HG02970 (cell line): ENCODE data around the gene COL15A1.

Experiments
- ATAC-seq: cut with Tn5 transposase; IDR thresholded peaks from one replicate; pipeline ENCODE4 v1.9.1; 2021; ENCODE audit warnings: mild to moderate bottlenecking, moderate library complexity, moderate number of reproducible peaks; ENCODE audit not compliant: unreplicated experiment, low FRiP score

The COL15A1 gene

DNA sequence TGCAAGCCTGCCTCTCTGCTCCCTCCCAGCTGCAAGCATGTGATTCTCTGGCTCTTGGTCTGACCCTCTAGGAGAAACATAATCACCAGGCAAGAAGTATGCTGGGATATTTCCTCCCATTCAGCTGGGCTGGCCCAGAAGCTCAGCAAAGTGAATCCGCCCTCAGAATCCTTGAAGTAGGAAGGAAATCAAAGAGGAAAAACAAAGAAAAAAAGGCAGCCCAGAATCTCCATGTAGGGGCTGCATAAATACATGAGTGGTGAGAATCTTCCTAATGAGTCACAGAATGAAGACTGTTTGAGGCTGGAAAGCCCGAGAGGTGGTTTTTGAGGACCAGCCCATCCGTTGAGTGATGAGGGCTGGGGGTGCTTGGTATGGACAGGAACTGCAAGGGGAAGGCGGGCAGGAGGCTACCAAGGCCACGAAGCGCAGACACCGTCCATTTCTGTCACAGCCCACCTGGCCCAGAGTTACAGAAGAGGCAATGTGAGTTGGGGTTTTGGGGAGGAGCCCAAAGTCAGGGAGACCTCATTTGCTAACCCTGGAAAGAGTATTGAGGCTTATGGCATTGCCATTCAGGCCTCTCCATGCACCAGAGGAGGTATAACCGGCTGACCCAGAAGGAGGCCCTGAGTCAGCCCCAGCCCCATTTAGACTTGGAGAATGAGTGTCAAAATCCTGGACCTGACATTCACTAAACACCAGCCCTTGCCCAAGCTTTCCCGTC, 127.8 kb downstream of the COL15A1 start:
- ATAC-seq: no peak

DNA sequence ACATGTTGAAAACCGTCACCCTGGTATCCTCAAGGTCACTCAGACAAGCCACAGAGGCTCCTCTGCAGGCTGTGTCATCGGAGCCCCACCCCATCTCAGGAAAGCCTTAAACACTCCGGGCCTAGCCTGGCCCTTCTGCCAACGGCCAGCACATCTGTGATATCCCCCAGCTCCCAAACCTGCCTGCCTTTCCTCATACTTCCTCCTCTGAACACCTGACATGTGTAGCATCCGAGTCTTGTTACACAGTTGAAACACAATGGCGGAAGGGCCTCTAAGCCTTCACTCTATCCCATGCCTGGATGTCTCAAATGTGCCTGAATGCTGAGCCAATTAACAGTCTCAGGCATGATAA, 128.3 kb downstream of the COL15A1 start:
- ATAC-seq: no peak

DNA sequence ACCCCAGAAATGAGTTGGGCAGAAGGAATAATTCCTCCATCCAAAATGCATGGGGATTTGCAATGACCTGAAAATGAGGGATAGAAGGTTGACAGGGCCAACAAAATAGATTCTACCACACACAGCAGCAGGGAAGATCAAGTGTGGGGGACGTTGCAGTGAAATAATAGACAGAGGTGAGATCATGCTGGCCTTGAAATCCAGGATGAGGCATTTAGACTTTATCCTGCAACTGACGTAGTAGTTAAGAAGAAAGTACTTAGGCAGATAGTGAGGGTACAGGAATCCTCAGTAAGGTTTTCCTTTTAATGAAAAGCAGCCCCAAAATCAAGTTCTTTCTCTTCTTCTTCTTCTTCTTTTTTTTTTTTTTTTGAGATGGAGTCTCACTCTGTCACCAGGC, 129.6 kb downstream of the COL15A1 start:
- no peak for ATAC-seq

DNA sequence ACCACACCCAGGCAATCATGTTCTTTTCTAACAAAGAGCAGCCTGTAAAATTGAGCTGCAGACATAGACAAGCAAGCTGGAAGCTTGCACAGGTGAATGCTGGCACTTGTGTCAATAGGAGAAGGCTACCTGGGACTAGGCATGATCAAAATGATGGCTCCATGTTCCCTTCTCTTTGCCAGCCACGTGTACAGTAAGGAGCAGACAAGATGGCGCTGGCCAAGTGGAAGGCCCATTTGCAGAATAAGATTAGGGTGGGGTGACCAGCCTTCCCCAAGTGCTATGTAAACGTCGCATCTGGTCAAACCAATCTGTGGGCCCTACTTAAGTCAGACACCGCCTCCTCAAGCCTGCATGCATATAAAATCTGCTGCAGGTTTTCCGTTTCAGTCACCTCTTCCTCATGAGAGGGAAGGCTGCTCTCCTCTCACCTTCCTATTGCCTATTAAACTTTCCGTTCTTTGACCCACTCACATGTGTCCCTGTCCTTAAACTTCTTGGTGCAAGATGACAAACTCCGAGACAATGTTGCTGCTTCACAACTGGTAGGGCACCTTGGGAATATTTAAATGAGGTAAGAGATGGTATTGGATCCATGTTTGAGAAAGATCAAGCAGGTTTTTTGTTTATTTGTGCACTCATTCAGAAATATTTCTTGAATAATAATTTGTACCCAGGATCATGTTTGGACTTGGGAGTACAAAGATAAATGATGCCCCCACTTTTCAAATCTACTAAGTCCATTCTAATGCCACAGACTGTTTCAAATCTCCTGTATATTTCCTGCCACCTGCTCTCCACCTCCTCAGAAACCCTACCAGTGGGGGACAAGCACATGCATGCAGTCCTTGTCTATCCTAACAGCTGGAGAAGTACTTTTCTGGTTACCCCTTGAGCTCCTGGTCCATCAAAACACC, 130.5 kb downstream of the COL15A1 start:
- ATAC-seq: no peak

DNA sequence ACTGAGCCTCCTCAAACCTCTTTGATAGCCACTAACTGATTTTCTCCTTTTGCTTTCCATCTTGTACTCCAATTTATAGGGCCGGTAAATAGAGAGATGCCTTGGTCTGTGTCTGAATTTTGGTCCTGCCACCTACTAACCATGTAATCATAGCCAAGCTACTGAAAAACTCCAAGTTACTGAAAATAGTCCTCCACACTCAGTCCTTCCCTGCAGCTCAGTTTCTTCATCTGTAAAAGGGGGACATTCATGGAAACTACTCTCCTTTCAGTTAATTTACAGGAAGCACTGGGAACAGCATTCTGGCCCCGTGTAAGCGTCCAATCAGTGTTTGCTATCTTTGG, 131.2 kb downstream of the COL15A1 start:
- no peak for ATAC-seq

DNA sequence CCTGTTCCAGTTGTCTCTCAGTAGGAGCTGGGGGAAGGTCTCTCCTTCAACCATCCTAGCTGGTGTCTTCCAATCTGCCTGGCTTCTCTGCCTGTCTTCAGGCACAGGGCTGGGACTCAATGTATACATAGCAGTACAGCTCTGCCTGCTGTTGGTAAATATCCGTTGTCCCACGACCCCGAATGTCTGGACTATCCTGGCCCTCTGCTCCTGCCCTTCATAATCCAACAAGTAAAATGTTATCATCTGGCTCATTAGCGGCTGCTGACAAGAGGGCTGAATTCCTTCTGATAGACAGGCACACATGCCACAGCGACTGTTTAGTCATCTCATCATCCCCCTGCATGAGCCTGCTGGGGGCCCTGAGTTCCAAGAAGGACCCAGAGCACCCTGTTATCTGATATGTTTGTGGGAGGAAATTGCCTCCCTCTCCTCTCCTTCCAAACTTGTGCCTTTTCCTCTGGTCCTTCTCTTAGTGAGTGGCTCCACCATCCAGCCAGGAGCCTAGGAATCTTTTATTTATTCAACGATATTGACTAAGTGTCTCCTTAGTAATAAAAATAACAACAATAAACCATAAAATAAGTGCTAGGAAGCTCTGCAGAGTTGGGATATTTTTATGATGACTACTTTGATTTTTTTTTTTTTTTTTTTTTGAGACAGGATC, 131.7 kb downstream of the COL15A1 start:
- no peak for ATAC-seq

DNA sequence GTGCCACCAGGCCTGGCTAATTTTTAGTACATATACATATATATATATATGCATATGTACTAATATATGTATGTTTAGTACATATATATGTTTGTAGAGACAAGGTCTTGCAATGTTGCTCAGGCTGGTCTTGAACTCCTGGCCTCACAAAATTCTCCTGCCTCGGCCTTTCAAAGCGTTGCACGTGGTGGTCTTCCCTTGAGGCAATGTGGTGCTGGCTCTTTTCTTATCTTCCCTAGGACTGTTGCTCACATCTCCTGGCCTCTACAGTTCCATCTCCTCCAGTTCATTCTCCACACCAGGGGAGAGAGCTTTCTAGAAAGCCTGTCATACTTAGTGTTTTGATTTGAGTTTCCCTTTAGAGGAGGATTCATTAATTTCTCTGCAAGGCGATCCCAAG, 132.3 kb downstream of the COL15A1 start:
- ATAC-seq: no peak

DNA sequence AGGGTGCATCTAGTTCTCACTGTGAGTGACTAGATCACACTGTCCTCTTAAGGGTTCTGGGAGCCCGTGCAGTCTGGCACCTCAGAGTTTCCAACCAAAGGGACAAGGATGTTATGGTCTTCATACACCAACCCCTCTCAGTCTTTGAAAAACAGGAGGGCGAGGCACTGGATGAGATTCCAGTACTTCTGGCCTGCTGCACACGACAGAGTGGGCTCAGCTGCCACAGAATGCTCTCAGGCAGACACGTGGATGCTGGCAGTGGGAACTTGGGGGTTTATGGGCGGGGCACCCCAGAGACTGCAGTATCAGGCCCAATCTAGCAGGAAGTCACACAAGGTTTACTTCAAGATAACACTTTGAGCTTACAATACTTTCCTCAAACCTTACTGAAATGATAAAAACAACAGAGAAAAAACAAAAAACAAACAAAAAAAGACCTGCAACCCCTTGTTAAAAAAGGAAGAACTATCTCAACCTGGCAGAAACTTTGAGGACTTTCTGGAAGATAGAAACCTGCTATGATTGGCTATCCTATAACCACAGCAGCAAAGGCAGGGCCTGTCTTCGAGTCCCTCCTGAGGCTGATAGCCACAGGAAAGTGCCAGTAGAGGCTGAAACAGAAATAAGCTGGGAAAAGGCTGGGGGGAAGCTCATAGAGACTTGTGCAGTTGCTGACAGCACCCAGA, 132.9 kb downstream of the COL15A1 start:
- ATAC-seq: no peak

DNA sequence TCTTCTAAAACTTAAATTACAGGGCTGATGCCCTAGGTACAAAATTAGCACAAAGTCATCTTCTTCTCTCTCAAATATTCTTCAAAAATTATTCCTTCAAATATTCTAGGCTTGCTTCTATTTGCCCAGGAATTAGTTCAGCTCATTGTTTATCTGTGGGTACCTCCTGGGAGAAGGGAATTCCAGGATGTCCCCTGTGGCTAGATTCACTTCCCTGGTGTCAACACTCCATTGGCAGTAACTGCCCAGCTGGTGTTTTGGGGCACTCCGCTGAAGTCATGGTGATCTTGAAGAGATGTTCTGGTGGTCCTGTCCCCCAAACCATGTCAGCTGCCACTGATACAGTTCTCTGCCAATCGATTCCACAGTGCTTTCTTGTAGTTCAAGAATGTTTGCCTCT, 135.0 kb downstream of the COL15A1 start:
- ATAC-seq: no peak

DNA sequence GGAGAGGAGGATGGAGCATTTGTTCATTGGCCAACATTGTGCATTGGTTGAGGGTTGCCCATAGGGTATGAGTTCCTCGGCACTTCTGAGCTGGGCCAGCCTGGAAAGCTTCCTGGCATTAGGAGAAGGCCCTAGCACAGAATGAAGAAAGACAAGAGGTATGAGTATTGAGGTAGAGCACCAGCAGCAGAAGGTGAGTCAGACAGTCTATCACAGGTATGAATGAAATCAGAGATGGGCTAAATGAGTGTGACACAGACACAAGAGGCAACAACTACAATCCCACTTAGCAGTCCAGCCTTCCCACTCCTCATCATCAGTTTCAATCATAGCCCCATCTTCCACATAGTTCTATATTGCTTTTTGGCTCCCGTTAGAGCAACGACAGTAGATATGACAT, 135.8 kb downstream of the COL15A1 start:
- no peak for ATAC-seq

DNA sequence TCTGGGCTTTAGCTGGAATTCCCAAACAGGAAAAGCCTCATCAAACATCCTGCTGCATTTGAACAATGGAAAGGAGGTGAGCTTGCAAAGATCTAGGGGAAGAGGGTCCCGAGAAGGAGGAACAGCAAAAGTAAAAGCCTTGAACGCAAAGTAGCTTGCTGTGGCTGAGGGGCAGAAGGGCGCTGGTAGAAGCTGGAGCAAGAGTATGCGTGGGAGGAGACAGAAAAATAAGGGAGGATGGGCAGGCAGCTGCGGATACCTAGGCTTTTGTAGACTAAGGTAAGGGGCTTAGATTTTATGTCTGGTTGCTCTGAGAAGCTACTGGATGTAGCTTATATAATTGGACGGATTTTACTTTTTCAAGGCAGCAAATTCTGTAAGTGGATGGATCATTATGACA, 139.3 kb downstream of the COL15A1 start:
- ATAC-seq: no peak

DNA sequence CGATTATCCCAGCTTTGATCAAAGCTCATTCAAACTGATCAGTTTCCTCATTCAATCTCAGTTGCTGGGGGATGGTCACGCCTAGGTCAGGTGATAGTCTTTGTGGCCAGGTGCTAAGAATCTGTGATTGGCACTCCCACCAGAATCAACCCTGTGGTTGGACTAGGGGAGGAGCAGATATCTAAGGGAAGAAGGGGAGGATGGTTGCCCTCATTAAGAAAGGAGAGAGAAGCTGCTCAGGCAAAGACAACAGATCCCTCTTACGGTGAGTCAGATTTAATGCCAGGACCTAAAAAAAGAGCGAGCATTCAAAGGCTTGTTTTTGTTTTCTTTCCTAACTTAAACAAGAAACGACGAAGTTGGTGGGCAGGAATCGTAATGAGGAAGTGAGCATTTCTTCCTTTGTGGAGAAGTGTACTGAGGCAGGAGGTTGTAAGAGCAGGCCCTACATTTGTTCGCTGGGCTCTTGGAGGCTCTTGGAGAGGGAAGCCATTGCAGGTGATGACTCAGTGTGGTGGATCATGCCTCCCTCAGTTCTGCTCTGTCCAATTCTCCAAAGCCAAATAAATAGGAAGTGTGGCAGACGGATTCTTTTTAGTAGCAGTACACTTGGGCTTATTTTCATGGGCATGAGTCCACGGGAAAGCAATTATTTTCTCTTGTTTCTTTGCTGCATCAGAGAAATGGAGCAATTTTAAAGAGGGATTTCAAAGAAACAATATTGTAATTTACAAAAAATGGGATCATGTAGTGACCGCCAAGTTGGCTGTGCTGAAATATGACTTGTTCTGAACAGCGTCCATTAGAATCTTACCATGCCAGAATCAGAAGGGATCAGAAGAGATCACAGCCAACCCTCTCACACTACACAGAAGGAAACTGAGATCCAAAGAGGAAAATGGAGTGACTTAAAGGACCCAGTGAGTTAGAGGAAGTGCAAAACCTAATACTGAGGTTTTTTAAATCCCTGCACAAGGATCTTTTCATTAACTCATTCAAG, 142.5 kb downstream of the COL15A1 start:
- no peak for ATAC-seq

DNA sequence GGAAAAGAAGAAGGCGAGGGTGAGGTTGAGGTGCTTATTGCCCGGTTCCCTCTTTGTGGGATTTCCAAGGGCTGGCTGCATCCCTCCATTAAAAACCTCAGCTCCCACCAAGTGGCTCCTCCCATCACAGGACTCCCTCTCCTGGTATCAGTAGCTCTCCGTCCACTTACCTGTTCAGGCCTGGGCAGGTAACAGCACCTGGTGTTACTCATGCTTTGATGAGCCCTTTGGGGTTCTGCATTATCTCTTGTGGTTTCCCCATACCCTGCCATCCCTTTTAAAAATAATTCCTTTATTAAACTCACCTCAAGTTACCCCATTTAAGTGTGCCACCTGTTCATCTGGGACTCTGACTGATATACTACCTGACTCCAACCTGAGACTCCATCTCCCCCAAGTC, 143.8 kb downstream of the COL15A1 start:
- no peak for ATAC-seq

DNA sequence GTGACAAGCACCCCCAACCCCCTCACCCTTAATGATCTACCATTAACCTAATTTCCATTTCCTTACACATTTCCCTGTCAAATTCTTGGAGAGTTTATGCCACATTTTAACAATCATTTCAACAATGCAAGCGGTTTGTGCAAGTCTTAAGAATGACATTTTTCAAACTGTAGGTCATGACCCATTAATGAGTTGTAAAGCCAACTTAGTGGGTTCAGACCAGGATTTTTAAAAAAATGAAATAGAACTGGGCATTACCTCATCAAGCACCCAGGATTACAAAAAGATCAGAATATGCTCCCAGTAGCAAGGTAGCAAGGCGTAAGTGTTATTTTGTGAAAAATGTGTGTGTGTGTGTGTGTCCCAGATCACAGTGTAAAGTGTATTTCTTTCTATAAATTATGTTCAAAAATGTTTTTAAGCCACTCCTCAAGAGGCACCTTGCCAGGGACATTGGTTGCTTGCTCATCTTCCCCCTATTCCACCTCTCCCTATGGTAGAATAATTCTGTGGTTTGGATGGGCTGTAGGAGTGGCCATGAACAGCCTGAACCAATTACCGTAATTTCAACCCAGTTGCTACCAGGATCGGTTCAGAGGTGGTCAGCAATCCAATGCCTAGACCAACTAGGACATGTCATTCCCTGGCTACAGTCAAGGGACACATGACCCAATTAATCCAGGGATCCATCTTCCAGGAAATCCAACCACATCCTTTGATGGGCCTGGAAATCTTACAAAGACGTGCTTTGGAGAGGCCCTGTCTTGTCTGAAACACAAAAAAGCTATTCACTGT, 146.8 kb downstream of the COL15A1 start:
- ATAC-seq: no peak

DNA sequence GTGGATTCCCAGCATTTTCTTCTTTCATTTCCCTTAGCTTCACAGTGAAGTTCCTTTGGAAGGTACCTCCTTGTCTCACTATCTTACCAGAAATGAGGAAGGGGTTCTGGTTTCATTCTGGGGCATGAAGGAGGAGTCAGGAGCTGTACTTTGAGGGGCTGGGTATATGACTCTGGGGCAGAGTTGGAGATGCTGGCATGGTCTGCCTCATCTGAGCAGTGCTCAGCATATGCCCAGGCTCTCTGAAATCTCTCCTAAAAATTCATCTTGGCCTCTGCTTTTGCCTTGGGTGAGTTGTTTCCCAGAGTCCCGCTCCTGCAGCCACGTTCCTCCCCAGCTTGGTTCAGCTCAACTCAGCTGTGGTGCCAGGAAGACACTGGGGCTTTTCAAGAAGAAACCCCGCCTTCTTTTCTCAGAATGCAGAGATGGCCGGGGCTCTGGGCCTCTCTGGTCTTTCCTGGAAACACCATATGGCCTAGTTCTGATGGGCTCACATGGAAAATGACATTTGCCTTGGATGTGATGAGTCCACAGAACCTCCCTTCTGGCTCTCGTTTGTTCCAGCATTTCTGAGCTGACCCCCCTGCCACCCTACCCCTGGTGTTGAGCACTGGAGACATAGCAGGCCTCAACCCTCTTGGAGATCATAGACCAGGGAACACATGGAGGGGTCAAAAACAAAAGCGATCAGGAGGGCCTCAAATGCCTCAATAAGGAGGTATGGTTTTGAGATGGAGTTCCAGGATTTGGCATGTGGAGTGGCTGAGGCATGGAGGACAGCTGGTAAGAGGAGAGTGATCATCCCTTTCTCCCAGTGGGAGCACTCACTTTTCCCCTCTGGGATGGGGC, 149.2 kb downstream of the COL15A1 start:
- no peak for ATAC-seq

DNA sequence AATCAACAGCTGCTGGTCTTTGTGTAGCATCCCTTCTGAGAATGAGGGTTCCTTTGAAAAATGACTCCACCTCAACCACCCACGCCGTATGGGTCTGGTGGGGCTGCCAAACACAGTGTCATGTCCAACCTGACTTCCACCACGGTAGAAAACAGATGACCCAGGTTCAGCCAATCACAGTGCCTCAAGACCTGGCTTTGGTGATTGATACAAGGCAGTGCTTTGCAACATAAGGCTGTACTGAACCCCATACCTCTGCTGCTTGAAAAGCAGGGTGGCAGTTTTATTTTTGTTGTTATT, 149.7 kb downstream of the COL15A1 start:
- ATAC-seq: no peak

DNA sequence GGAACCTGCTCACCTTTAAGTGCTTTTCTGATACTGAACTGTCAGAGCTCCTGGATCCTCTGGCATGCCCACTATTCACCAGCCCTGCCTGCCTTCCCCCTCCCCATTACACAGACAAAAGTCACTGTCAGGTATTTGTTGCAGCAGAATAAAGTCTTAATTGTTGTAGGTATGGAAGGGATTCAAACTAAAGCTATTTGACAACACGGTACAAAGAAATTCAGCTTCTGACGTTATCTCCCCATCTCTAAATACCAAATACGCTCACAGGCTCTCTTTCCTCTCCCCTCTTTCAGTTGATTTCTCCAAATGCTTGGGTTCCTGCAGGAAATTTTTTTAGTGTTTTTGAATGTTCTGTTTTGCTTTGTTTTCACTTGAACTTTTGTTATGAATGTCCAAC, 151.9 kb downstream of the COL15A1 start:
- no peak for ATAC-seq

DNA sequence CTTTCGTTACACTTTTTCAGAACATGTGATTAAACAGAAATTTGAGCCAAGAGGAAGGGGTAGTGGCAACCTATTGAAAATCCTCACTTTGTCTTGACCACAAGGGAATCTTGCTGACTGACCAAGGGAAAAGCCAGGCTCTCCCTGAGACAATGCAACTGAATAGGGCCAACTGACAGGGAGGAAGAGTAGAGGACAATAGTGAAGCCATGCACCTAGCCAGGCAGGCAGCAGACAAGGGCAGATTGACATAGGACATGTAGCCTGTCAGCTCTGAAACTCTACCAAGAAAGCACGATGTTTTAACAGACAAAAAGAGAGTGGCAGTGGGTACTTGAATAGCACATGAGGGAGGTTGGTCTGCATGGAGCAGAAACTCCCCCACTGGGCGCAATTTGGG, 152.7 kb downstream of the COL15A1 start:
- no peak for ATAC-seq
